ENCODE results near the gene NEXN.
"Not testable (repeated sequence)": the region's sequence is repeated elsewhere in the genome, so short reads cannot be mapped to it uniquely, and the experiment has no call there.

NEXN gene

DNA sequence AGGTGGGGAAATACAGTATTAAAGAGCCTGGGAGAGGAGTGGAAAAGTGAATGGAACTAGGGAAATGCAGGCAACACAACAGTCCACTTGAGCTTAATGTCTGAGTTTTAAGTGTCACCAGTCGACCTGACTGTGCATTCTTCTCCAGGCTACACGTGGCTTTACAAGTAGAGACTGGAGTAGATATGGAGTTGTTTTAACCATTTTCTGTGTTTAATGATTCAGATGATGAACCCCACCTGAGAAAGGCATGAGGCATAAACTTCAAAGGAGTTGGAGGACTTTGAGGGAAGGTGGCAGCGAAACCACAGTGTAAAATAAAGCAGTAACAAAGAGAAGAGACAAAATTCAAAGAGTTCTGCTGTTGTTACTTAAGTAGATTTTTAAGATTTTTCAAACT, 77.9 kb downstream of the NEXN start:
- no peak for DNase-seq

DNA sequence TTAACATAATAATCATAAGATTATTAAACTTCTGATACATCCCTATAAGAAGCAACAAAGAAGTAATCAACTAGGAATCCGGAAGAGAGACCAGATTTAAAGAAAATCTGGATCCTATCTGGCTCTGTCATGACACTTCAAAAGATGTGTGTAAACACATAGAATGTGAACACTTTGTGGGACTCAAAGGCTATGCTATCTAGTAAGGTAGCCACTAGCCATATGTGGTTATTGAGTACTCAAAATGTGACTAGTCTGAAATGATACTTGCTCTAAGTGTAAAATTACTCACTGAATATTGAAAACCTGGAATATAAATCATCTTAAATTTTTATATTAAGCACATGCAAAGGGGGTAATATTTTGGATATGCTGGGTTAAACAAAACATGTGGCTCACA, 81.8 kb downstream of the NEXN start:
- DNase-seq: no peak

DNA sequence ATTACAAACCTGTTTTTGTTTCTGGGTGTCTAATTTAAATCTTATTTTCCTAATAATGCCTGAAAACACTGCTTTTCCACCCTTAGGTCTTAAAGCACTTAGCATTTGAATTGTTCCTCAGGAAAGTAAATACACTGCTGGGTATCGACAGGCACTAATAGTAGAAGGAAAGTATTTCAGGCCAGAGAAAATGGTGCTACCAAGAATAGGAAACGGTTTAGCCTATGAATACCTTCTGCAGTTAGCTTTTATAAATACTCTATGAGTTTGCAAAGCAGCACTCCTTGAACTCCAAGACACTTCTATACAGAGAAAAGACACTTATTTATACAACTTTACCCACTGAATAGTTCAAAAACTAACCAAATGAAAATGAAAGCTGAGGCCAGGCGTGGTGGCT, 83.7 kb downstream of the NEXN start:
- no peak for DNase-seq

DNA sequence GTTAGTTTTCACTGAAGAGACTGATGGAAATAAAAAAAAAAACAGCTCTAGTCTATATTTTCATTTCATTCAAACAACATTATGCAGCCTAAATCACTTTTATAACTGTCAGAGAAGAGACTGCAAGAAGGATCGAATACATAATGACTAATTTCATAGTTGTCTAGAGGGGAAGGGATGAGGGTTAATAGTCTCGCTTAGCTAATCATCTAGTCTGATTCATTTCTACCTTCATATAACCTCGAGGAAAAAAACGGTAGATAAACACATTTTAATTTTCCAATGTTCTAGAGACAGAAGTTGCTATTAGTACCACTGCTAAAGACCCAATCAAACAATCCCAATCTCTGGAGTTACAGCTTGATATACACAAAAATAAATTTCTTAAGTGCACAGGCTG, 87.0 kb downstream of the NEXN start:
- DNase-seq: no peak

DNA sequence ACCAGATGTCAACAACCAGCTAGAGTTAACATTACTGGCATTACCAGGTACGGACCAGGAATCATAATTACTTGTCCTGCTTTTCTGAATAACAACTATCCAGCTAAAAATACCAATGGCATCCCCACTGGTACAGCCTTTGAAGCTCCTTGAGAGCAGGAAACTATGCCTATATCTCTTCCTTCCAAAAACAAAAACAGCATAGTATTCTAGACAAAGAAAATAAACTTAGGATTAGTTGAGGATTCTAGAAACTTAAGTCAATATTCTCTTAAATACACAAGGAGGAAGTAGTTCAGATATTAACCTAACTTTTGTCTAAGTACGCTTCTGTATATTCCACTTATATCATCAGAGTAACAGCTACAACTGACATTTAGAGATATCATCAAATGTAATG, 87.5 kb downstream of the NEXN start:
- DNase-seq: no peak

DNA sequence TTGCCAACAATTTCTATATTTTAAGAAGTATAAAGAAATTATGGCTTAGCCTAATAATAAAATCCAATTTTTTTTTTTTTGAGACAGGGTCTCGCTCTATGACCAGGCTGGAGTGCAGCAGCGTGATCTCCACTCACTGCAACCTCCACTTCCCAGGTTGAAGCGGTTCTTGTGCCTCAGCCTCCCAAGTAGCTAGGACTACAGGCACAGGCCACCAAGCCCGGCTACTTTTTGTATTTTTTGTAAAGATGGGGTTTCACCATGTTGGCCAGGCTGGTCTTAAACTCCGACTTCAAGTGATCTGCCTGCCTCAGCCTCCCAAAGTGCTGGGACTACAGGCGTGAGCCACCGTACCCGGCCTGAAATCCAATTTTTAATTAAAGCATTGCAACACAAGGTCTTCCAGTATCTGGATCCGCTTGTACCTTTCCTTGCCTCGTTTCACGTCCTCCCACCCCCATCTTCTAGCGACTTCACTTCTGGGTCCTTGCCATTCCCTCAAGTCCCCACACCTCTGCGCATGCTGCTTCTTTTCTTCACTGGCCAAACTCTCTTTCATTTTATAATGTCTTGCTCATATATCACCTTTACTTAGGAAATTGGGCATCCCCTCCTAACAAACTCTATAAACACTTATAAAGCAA, 88.1 kb downstream of the NEXN start:
- no peak for DNase-seq

DNA sequence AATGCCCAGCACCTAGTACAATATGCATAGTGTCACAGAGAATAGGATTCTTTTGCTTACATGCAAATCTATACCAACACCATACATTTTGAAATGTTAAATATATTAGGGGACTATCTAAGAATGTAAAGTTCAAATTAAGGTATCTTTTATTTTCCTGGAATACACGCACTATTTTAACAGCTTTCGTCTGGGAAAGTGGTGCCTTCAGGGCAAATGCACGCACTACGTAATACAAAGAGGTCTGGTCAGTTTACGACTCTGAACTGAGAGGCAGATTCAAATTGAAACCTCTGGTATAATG, 89.5 kb downstream of the NEXN start:
- DNase-seq: no peak

DNA sequence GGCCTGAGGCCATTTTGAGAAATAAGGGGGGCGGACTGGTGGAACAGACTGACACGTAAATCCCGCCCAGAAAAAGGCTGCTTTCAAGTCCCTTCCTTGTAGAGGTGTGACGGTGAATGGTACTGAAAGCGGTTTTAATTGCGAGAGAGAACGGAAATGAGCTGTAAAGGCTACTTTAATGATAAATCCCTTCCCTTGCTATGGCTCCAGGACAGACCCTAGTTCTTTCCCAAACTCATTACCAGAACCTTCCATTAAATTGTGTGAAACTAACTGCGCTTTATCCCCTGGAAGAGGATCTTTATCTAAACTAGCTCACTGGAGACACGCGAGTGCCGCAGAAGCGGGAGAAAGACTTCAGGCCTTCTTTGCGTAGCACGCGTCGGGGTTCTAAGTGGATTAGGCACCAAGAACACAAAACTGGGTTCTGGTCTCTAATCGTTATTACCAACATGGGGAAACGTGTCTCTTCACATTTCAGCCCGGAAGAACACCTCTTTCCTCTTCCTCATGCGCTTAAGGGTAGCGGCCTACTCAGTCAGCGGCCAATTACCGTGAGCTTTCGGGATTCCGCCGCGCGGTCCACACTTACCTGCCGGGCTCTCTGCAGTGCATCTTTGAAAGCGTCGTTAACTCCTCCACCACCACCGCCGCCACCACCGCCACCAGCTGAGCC, 90.0 kb downstream of the NEXN start:
- peak; percentile 65 for DNase-seq

DNA sequence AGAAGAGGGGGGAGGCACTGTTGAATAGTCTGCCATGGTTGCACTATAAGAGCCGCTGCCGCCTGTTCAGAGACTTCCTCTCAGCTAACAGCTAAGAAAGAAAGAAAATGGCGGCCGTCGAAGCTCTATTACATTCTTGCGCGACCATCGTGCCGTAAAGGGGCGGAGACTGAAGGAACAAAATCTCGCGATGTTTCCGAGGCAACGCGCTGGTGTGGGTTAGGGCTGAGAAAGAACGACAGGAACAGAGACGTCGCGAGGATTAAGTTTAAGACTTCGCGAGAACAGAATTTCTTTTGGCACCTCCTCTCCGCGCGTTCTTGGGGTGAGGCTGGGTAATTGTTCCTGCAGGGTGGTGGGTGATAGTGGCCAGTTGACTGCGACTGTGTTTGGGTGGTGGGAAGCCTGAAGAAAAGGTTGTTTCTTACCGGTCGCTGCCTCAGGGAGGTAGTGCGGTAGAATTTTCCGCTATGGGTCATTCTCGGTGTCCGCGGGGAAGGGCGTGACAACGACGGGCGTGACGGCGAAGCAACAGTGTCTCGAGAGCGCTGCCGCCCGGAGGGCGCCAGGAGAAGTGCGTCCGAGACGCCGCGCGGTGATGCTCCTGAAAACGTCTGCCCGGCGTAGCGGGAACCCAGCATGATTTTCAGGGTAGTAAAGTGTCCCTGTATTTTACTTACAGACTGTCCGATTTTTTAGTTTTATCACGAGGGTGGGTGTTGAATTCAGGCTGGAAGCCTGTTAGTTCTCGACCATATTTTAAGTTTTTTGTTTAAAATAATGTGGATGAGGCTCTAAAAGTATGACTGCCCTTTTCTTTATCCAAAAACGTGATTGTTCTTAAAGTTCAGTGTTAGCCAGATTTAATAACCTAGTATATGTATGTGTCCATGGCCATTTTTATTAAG, 90.8 kb downstream of the NEXN start, which contains the start of gene FUBP1:
TSS of gene FUBP1 (minus strand) at position 104 of the 908 bp plus-strand sequence. CDS start at position 36, 68 bp downstream.
- peak; percentile 90 for DNase-seq

DNA sequence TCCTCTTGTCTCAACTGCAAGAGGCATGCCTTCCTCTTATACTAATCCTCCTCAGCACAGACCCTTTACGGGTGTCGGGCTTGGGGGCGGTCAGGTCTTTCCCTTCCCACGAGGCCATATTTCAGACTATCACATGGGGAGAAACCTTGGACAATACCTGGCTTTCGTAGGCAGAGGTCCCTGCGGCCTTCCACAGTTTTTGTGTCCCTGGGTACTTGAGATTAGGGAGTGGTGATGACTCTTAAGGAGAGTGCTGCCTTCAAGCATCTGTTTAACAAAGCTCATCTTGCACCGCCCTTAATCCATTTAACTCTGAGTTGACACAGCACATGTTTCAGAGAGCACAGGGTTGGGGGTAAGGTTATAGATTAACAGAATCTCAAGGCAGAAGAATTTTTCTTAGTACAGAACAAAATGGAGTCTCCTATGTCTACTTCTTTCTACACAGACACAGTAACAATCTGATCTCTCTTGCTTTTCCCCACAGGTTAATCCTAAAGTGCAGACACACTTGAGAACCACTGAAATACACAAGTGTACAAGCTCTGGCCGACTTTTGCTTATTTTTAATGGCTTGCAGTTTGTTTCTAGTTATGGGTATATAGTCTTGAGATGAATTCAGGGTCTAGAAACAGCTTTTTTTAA, 95.0 kb downstream of the NEXN start:
- not testable (repeated sequence) for DNase-seq

DNA sequence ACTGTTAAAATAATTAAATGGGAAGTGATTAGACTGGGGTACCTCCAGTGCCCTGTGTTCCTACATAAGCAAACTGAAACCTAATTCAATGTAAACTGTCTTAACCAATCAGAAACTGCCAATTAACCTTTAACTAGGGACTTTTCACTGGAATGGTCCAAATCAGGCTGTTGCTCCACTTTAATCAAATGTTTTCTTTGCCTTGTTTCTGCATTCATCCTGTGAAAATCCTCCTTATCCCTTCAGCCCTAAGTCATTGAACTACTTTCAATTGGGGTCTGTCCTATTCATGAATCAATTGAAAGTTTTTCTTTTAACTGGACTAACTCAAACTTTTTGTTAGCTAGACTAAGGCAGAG, 95.6 kb downstream of the NEXN start:
- no peak for DNase-seq

DNA sequence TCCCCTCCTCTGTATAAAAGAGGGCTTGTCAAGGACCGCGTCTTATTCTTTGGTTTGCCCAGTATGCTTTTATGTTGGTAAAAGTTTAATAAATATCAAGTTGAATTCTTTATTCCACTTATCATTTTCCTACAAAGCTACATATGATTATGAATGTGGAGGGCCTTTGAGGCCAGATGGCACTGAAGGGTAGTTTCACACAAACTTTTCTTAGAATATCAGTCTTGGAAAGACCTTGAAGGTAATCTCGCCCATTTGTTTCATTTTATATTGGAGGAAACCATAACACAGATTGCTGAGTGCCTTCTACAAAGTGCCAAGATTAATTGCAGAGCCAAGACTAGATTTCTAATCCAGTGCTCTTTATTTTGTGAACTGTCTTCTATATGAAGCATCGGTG, 96.2 kb downstream of the NEXN start:
- no peak for DNase-seq

DNA sequence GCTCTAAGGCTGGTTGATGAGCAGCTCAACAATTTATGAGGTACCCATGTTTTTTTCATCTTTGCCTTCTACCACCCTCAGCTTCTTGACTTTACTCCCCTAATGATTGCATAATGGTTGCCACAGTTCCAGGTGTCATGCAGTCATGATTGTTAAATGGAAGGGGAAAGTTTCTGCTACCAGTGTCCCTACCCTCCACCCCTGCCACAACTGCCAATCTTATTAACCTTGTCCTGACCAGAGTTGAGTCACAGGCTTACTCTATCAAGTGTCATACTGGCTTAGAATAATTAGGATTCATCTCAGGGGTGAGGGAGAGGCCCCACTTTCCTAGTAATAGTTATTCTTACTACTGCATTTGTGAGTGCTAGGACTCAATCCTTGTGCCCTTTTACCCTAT, 98.4 kb downstream of the NEXN start:
- DNase-seq: no peak

DNA sequence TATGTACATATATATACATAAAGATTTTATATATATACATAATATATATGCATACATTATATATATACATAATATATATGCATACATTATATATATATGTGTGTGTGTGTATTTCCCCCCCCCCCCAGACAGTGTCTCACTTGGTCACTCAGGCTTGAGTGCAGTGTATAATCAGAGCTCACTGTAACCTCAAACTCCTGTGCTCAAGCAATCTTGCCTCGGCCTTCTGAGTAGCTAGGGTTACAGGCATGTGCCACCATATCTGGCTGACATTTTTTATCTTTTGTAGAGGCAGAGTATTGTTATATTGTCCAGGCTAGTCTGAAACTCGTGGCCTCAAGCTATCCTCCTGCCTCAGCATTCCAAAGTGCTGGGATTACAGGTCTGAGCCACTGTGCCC, 99.5 kb downstream of the NEXN start:
- DNase-seq: no peak

DNA sequence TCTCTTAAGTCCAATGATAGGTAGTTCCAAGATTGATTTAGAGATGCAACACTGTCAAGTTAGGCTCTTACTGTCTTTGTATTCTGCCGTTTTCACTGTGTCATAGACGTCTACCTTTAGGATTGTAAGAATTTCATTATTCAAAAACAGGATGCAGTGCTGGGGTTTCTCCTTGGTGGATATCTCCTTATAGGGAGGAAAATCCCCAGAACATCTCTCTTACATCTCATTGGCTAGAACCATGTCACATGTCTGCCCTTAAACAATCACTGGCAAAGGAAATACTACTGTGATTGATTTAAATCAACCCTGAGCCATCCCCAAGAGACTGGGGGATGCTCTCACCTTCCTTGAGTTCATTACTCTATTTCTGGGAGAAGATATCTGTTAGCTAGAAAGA, 101.3 kb downstream of the NEXN start:
- DNase-seq: no peak

DNA sequence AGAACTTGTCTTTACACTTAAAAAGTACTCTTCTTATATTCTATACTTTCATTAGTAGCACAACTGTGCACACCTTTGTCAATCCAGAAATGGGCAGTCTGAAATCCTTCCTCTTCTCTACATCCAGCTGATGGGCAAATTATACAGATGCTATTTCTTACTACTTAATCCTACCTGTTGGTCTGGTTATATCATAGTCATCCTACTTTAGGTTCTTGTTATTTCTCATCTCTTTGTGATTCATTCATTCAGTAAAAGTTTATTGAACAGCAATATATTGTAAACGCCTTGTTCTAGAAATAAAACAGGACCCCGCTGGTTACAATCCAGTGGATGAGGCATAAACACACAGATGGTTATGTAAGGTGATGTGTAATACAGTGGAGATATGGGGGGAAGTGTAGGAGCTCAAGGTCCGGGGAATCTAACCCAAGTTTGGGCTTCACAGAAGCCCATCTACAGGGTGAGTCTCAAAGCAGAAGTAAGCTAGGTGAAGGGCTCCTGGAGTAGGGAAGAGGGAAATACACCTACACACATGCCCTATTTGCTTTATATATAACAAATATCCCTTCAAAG, 102.3 kb downstream of the NEXN start:
- no peak for DNase-seq

DNA sequence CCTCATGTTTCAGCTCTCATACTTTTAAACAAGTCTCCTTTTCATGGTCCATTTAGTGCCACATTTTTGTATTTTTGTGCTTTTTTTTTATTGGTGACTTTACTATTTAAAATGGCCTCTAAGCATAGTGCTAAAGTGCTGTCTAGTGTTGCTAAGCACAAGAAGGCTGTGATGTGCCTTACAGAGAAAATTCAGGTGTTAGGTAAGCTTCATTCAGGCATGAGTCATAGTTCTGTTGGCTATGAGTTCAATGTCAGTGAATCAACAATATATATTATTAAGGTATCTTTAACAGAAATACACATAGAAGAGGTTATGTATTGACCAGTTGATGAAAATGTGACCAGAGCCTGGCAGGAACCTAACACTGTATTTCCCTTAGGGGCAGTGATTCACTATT, 103.2 kb downstream of the NEXN start:
- no peak for DNase-seq
